DMS153 treated with DMSO at 0.1 percent for 48 hours (cell line): Measurements from ENCODE around the gene PPP1R13B.
"Not testable (repeated sequence)": the region's sequence is repeated elsewhere in the genome, so short reads cannot be mapped to it uniquely, and the experiment has no call there.

Source experiments
- DNase-seq: peaks from one replicate; lab custom pipeline; 2025; ENCODE audit not compliant: unreplicated experiment; lab: John Stamatoyannopoulos, UW

PPP1R13B gene

DNA sequence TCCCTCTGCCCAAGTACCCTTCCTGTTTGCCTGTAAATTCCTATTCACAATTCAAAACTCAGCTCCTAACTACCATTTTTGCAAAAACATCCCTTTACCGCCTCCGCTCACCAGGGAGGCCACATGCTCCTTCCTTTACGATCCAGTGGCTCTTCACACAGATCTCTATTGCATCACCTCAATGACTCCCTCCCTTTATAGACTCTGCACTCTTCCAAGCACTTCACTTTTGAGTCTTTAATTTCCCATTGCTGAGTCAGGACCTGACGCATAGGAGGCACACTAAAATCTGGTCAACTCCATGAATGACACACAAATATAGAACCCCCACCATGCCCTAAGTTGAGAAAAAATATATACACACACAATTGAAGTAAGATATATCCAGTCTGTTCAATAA, 45.9 kb downstream of the PPP1R13B start:
- DNase-seq: no peak

DNA sequence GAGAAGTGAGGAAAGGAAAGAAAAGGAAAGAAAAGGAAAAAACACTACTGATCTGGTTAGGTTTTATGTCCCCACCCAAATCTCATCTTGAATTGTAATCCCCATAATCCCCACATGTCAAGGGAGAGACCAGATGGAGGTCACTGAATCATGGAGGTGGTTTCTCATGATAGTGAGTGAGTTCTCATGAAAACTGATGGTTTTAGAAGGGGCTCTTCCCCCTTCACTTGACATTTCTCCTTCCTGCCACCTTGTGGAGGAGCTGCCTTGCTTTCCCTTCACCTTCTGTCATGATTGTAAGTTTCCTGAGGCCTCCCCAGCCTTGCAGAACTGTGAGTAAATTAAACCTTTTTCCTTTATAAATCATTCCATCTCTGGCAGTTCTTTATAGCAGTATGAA, 54.2 kb downstream of the PPP1R13B start:
- not testable (repeated sequence) for DNase-seq

DNA sequence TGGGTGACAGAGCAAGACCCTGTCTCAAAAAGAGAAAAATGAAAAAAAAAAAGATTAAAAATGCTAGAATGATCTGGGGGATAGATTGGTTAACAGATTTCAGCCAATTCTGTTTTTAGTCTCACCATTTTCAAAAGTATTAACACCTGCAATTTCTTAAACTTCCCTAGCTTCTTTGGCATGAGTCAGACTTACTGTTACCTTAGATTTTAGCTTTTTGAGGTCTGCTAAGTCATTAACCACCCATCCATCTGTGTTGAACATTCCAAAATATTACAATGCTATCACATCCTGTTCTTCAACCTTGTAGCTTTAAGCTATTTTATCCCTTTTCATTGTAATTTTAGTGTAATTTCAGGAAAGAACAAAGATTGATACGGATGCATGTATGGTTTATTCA, 59.3 kb downstream of the PPP1R13B start:
- DNase-seq: no peak

DNA sequence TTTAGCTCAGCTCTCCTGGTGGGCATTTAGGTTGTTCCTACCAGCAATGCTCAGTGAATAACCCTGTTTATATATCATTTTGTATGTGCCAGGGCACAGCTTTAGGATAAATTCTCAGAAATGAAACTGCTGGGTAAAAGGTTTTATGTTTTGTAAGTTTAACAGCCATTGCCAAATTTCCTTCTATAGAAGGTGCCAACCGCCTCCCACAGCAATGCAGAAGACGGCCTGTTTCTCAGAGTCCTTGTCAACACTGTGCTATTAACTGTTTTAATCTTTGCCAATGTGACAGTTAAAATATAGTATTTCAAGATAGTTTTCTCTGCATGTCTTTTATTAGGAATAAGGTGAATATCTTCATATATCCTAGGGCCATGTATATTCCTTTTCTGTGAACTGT, 65.0 kb downstream of the PPP1R13B start:
- no peak for DNase-seq

DNA sequence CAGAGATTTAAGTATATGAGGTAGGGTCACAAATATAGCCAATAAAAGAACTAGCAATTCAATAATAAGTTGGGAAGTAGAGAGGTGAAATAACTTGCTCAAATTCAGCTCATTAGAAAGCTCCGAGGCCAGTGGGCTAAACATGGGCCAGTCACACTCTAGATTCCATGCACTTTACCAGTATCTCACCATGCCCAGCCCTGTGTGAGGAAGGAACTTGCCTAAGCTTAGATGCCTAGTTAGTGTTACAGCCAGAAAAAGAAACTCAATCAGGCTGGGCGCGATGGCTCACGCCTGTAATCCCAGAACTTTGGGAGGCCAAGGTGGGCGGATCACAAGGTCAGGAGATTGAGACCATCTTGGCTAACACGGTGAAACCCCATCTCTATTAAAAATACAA, 71.1 kb downstream of the PPP1R13B start:
- DNase-seq: not testable (repeated sequence)

DNA sequence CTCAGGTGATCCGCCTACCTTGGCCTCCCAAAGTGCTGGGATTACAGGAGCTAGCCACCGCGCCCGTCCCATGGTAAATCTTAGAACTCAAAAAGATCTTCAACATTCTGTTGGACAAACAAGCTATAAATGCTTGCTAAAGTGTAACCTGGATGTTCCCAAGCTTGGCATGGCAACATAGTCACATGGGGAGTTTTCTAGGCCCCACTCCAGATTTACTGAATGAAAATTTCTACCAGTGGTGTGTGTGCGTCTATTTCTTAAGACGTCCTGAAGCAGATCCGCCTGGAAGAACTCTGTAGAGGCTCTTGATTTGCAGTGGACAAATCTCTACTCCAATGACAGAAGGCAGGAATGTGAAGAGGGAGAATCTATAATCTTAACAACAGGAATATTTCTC, 71.9 kb downstream of the PPP1R13B start:
- DNase-seq: no peak

DNA sequence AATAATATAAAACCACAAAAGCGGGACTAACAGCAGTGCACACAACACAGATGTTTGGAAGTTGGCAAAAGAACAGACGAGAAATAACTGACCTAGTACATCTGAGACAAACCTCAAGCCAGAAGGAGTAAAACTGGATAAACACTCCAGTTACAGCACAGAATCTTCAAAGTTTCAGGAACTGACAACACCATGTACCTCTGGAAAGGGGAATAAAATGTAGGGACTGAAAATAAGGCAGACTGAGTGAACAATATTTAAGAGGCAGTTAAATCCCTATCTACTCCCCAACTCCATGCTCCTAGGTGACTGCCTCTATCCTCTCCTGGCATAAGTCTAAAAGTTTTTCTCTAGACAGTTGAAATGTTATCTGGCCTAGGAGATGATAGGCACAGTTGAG, 73.9 kb downstream of the PPP1R13B start:
- DNase-seq: no peak

- DNase-seq: no peak
These were observed 75.2 kb downstream of the PPP1R13B start for GRCh38 chr14:103772078-103772712.

DNA sequence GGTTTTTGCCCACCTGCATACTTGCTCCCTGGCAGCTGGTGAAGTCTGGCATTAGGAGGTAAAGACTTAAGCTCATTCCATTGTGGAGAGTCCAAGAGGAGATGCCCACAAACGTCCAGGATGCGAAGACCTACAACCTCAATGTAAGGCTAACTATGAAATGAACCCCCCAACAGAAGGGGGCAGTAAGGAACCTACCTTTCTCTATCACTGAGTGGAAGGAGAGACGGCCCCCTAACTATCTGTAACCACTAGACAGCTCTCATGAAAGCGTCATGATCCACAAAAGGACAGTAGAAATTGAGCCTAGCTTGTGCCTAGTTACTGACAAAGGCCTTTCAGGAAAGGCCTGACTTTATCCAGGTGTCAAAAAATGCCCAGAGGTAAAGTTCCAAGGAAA, 76.5 kb downstream of the PPP1R13B start:
- DNase-seq: no peak

GRCh38 chr14:103770500-103770899, 76.9 kb downstream of the PPP1R13B start:
- DNase-seq: no peak

DNA sequence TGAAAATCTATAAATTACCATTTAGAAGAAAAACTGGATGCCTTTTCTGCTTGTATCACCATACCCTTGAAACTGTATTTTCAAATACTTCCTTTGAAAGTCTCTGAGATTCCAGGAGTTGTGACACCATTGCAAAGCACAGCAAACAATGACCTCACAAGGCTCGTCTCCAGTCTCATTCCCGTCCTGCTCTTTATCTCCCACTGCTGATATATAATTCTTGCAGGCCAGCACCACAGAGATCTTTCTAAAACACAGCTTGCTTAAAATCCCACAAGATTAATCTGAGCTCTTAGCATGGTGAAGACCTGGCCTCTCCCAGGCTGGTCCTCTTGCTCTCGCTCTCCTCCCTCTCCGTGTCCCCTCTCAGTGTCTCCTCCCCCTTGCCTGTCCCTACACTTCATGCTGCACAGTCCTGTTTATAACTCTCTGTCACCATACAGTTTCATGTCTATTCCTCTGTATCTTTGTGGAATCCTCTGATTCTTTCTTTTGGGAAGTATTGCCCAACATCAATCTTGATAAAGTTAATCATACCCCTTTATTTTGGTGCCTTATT, 80.0 kb downstream of the PPP1R13B start:
- no peak for DNase-seq

- no peak for DNase-seq
These were observed 81.8 kb downstream of the PPP1R13B start for GRCh38 chr14:103765526-103765925.

DNA sequence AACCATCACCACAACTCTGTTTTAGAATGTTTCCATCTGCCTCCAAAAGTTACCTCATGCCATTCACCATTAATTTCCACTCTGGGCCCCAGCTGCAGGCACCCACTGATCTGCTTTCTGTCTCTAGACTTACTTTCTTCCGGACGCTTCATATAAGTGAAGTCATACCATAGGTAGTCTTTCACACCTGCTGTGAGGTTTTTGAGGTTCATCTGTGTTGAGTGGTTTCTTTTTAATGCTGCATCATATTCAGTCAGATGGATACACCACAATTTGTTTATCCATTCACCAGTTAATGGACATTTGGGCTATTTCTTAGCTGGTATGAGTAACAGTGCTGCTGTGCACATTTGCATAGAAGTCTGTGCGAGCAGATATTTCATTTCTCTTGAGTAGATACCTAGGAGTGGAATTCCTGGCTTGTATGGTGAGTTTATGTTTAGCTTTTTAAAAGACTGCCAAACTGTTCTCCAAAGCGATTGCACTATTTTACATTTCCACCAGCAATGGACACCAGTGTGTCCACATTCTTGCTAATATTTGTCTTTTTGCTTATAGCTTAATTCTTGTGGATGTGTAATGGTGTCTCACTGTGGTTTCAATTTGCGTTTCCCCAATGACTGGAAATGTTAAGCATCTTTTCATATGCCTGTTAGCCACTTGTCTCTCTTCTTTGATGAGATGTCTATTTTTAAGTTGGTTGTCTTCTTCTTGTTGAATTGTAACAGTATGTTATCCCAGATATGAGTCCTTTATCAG, 83.5 kb downstream of the PPP1R13B start:
- DNase-seq: no peak

GRCh38 chr14:103762541-103762940, 84.8 kb downstream of the PPP1R13B start:
- no peak for DNase-seq

DNA sequence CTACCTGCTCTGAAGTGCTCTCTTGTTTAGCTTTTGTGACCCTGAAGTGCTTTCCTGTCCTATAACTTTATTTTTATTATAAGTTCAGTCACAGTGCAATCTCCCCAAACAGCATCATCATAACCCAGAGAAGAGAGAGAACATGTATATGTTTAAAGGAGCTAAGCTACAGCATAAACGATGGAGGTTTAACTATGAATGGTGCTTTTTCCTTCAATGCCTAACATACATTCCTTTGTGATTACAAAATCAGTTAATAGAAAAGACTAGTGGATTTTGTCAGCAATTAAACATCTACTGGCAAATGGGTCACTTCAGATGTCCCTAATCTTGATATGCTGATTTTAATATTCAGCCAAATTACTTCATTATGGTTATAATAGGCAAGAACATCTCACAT, 85.3 kb downstream of the PPP1R13B start:
- no peak for DNase-seq

GRCh38 chr14:103758059-103758776, 89.2 kb downstream of the PPP1R13B start:
- DNase-seq: no peak

DNA sequence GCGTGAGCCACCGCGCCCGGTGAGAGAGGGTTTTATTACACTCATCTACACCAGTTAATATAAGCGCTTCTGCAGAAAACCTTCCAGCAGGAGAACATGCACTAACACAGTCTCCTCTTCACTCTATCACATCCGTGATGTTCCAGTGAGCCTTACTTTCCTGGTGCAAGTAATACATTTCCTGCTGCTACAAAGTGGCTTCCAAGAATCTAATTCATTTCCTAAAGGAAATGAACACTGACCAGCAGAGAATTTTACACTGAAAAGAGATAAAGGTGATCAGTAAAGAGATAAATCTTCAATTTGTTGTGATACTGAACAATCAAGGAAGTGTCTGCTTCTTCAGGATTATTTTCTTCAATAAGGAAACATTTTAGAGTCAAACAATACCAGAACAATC, 92.3 kb downstream of the PPP1R13B start:
- no peak for DNase-seq

DNA sequence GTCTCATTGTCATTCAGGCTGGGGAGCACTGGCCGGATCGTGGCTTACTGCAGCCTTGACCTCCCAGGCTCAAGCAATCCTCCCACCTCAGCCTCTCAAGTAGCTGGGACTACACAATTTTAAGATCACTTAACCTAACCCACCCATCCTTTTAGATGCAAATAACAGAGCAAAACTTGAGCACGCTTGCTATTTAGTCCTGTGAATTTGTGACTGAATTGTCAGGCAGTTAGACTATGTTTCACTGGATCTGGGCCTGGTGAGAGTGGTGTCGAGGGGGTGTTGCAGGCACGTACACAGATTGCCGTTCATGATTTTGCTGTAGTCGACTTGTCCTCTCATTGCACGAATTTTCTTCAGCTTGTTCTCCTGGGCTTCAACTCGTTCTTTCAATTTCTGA, 93.6 kb downstream of the PPP1R13B start:
- no peak for DNase-seq

GRCh38 chr14:103749860-103750259, 97.5 kb downstream of the PPP1R13B start:
- no peak for DNase-seq

DNA sequence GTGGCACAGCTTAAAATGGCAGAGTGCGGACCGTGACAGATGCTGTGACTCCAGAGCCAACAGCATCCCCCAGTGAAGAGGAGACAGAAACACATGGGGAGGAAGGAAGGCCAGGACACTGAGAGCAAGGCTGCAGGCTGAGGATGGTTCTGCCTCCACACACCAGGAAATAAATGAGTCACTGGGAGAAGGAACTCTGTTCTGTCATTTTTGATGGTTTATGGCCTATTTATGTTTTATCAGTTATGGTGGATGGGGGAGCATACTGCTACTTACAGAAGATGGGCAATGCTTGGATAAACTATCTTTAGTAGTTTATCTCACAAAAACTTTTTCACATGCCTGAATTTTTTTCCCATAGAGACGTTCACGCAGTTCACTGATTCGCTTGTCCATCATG, 97.9 kb downstream of the PPP1R13B start:
- no peak for DNase-seq

DNA sequence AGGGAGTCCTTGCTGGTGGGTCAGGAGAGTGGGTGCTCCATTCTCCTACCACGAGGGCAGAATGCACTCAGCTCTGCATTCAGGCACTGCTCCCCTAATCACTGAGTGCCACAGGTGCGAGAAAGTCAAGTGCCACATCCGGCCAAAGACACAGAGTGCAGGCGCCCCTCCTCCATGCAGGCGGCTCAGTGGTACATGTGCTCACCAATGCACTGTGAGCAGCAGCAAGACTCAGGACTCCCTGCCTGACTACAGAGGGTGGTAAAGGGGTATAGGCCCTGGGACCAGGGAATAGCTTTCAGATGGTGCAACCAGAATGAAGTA, 98.9 kb downstream of the PPP1R13B start:
- DNase-seq: no peak

DNA sequence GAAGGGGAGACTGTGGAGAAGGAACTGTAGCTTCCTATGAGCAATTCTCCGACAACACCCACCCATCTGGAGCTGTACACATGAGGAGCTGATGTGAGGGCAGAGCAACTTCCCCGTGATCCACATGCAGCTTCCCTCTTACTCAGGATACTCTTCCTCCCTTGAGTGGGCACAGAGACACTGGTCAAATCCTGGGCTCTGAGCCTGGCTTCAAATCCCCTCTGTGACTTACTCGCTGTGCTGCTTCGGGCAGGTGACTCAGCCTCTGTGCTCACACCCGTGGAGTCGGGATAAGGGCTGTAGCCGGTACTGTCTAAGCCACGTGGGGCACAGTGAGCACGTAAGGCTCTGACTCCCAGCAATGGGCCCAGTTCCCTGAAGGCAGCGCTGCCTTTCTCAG, 100.7 kb downstream of the PPP1R13B start:
- no peak for DNase-seq
